Activated CD4-positive, CD25-positive, alpha-beta regulatory T cell treated with anti-CD3 and anti-CD28 coated beads, Interleukin-2, amount 50 U/mL, for 24 hours (primary cell): ENCODE results near the gene ANXA1.
A peak's percentile ranks its signal among the peaks of the same experiment; 100 is the strongest.

Source experiments
- ATAC-seq, 2 donors: fragments of 150-1000 bp; cut with Tn5 transposase; one replicate each; pipeline ENCODE4 v1.10.0; 2021; ENCODE audit warnings: mild to moderate bottlenecking in 1 of 2, moderate library complexity in 1 of 2

The ANXA1 gene

DNA sequence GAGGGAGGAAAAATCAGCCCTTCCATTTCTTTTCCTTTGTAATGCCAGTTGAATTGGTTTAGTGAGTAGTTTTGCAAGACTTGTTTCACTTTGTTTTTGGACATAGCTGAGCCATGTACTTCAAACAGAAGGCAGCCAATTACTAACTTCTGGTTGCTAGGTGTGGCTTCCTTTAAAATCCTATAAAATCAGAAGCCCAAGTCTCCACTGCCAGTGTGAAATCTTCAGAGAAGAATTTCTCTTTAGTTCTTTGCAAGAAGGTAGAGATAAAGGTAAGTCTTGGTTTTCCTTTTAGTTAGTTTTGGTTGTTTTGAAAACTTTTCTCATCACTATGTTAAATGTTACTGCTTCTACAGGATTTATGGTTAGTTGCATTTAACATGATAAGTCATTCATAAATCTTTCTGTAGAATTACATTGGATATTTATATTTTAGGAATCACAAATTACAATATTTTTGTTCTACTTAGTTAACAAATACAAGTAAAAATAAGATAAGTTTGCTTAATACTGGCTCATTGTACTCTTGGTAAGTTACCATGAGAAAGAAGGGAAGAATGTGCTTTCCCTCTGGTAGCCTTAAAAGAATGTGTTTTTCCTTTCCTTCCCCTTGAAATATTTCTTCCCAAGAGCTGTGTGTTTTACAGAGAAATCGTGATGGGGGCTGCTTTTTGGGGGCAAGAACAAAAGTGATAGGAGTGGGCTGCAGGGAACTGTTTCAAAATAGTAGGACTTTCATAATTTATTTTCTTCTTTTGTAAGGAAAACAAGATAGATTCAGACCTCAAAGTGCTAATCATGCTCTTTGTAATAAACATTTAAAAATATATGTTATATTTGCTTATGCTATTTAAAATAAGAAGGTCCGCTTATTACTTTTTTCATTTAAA, at the start of gene ANXA1:
TSS of gene ANXA1 (plus strand) at position 213 of the 890 bp plus-strand sequence. CDS start 6,671 bp downstream, outside the sequence.
- no peak for ATAC-seq

GRCh38 chr9:73104342-73104741, 47.3 kb upstream of the ANXA1 start:
- ATAC-seq = no peak

GRCh38 chr9:73104921-73105320, 46.7 kb upstream of the ANXA1 start:
- no peak for ATAC-seq

- ATAC-seq = peak; percentile 51 to 70
Measured at GRCh38 chr9:73107489-73108069, 44.1 kb upstream of the ANXA1 start.

DNA sequence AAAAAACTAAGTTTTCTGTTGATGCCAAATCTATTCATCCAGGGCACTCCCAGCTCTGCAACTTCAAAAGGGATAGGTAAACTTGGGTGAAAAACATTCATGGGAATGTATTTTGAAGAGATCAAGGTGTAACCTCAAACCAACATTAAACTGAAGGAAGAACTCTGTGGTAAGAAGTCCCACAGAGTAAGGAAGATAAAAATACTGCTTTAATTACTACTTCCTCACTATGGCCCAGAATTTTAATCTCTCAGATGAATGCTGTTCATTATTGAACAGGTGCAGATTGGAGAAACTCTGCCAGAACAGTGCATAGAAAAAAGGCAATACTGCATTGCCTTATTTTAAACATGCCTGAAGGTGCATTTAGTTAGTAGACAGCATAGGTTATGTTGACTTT, 37.6 kb upstream of the ANXA1 start:
- ATAC-seq = no peak

DNA sequence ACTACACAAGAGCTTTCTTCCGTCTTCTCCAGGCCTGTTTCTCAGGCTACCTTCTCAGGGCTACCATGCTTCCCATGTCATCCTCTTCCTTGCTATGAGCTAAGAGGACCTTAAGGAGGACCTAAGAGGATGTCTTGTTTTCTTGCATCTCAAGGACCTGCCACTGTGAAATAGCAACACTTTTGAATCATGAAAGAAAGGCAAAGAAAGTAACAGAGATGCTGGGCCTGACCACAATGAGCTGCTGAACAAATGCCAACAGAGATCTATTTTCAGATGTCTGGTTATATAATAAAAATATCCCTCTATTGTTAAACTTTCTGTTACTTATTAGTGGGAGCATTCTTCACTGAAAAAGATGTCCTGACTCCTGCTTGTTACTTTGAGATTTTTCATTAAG, 36.7 kb upstream of the ANXA1 start:
- ATAC-seq = no peak

DNA sequence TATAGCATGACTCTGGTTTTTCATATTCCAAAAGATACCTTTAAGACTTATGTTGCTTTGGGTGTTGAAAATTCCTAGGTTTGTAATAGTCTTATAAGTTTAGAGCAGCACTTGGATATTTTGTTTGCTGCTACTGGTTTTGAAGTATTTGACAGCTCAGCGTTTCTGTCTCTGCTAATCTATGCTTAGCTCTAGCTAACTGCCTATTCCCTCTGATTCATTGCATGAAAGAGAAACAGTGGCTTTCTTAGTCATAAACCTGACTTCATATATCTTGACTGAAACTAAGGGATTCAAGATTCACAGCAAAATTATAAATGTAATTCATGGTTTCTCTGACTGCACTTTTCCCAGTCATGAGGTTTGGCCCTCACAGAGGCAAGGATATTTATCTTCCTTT, 35.6 kb upstream of the ANXA1 start:
- peak; percentile 83 to 95 for ATAC-seq

DNA sequence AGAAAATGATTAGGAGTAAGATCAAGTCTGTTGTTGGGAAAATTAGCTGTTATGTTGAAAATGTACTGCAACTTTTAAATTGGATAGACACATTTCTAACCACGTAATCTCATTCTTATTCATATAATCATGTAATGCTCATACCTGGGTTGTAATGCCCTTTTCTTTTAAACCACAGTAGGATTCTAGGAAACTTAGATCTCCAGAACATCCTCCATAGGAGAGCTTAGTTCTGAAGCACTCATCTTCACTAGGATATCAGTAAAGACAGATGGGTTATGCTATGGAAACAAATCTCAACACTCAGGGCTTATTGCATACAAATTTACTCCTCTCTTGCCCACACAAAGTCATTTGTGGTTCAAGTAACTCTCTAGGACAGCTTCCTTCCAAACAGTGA, 34.8 kb upstream of the ANXA1 start:
- ATAC-seq = no peak

DNA sequence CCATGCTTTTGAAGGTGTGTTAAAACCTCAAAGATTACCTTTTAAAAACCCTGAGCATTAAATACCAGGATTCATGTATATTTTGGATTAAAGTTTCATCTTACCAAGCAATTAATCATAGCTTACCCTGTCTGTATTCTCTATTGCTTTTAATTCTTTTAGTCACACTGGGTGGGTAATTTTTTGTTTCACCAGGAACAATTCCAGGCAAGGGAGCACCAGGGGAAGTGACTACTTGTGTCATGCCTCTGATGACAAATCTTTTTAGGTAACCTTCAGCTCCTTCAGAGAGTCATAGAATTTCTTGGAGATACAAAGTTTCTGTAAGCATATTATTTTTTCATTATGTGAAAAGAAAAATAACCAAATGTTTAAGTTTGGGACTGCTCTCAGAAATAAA, 33.4 kb upstream of the ANXA1 start:
- no peak for ATAC-seq

GRCh38 chr9:73118898-73119554, 32.6 kb upstream of the ANXA1 start:
- ATAC-seq = no peak

DNA sequence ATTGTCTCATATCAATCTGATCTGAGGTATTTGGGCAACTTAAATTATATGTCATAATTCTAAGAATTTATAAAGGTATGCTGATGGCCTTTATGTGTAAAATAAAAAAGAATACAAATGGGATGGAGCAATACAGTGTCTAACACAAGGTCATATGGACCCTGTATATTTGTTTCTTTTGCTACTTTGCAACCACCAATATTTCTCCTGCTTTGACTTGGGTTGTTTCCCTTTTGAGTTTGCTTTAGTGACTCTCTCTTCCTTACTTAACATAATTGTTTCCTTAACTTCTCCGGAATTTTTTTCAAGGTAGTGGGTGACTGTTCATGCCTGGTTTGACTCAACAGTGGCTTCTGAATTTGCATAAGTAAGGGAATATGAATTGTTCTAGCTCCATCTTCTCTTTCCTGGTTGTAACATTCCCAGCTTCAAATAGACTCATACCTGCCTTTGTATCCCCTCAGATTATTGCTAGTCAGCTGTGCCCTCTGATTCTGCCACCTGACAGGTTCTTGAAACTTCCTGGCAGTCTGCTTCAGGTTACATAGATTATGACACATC, 30.2 kb upstream of the ANXA1 start:
- ATAC-seq = no peak

DNA sequence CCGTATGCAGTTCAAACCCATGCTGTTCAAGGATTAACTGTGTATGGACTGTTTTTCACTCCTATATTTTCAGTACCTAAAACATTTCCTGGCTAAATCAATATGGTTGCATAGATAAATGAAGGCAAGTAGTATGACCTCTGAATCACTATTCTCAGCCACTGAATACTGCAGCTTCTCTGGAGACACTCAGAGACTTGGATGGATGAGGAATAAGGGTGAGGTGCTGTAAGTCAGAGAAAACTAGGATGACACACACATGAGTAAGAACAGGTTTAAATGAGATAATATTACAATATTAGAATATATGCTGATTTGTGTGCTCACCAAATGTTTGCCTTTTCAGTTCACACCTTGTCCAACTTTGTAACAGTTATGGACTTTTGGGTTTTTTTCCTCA, 26.0 kb upstream of the ANXA1 start:
- peak in 1 of 2 donors; percentile 27 for ATAC-seq

GRCh38 chr9:73129941-73130685, 21.6 kb upstream of the ANXA1 start:
- ATAC-seq = no peak

DNA sequence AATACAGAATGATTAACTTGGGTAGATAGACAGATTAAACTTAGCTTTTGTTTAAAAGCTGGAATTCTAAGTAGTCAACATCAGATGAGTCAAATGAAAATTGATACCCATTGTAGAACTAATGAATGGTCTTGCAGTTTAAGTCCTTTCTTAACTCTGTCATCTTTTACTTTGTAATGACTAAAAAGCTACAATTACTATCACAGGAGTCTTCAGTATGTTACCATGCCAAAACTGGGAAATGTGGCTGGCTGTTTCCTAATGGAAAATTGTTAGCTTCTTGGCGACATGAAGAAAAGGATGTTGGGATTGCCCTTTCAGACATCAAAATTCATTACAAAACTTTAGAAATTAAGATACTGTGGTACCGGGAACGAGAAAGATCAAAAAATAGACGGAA, 20.2 kb upstream of the ANXA1 start:
- ATAC-seq = no peak

- peak; percentile 85 to 91 for ATAC-seq
Measured at GRCh38 chr9:73132034-73132776, 19.5 kb upstream of the ANXA1 start.

DNA sequence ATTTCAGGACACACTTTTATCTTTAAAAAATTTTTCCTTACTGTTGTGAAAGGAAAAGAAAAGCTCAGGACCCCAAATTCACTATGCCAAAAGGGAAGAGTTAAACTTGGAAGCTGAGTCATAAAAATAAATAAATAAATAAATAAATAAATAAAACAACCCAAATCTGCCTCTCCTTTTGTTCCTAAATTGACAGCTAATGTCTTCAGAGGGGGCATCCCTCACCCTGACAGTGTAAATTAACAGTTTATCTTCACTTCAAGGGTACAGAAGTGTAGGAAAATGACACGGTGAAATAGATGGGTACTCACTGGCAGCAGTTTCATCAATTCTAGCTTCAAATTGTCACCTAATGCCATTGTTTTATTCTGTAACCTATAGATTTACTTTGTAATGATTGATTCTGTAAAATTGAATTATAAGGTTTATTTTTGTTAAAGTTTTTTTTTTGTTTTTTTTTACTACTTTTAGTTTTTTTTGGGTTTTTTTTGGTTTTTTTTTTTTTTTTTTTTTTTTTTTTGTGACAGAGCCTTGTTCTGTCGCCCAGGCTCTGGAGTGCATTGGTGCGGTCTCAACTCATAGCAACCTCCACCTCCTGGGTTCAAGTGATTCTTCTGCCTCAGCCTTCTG, 18.5 kb upstream of the ANXA1 start:
- no peak for ATAC-seq

- no peak for ATAC-seq
Measured at GRCh38 chr9:73133921-73134407, 17.7 kb upstream of the ANXA1 start.

GRCh38 chr9:73135394-73135793, 16.3 kb upstream of the ANXA1 start:
- peak in 1 of 2 donors; percentile 16 for ATAC-seq

DNA sequence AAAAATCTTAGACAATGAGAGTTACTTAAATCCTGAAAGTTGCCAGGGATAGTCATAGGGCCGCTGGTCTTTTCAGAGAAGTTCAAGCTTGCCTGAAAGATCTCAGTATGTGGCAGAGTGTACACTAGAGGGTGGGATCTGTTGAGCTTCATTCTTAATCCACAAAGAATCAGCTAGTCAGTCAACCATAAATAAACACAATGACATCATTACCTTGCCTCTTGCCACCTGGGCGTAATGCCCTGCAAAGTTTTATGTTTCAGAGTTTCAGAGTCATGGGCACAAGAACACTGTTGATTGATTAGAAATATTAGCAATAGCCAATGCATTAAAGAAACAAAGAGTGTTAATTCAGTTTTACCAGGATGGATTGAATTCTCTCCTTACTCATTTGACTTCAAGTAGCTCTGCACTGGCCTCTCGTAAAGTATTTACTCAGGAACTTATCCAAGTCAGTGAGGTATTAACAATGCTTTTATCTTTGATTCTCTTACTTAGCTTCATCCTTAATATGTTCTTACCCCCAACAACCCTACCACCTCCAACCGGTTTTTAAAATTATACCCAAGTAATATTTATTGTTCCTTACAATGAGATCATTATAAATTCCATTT, 14.3 kb upstream of the ANXA1 start:
- ATAC-seq = no peak

DNA sequence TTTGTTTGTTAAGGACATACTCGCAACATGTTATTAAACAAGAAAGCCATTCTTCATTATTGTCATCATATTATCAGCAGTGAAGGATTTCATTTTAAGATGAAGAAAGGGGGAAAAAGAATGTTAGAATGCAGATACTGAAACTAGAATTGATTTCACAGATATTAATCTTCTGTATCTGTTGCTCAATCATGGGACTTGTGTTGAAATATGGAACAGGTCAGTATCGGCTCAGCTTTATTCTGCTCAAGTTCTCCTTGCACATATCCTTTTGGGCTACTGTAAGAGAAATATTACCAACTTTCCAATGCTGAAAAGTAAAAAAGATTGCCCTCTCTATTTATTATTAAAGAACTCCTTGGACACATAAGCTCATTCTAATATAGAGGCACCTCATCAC, 13.8 kb upstream of the ANXA1 start:
- no peak for ATAC-seq

- ATAC-seq = no peak
Measured at GRCh38 chr9:73138516-73138915, 13.1 kb upstream of the ANXA1 start.
